Activated T-helper 2 cell treated with anti-CD3 and anti-CD28 coated beads, Interferon-gamma antibody, Interleukin-2, Interleukin-4, amounts not matched to agents 10 μg/mL and 5 μg/mL and 100 μg/mL, durations not matched to agents 14 hours and 24 hours and 36 hours (primary cell): ENCODE results near the gene SUMO4. TPM values are rescaled to one million over a fixed set of nuclear protein-coding genes. Genes with fewer than 3 reads are reported as not detected.

Source experiments
- DNase-seq: peaks from one replicate; pipeline ENCODE4 v3.0.0; 2021; ENCODE audit warnings: low spot score
- H3K27ac Mint-ChIP-seq: one replicate; pipeline ENCODE4 v1.8.0; 2021; ENCODE audit warnings: mixed read lengths
- H3K27me3 Mint-ChIP-seq: one replicate; pipeline ENCODE4 v1.8.0; 2021; ENCODE audit warnings: low read depth, mixed read lengths
- H3K36me3 Mint-ChIP-seq: one replicate; pipeline ENCODE4 v1.8.0; 2021; ENCODE audit warnings: low read depth, mixed read lengths
- H3K4me1 Mint-ChIP-seq: one replicate; pipeline ENCODE4 v1.8.0; 2021; ENCODE audit warnings: low read depth, mixed read lengths
- H3K4me3 Mint-ChIP-seq: one replicate; pipeline ENCODE4 v1.8.0; 2021; ENCODE audit warnings: low read depth, mild to moderate bottlenecking, moderate library complexity, mixed read lengths
- H3K9me3 Mint-ChIP-seq: one replicate; pipeline ENCODE4 v1.8.0; 2021; ENCODE audit warnings: mixed read lengths
- intact Hi-C: fragments of 100-400 bp; cut with micrococcal nuclease; formaldehyde crosslinking; loops from one replicate; pipeline ENCODE4 v1.15.1; 2023
- total RNA-seq: library from RNA; stranded (reverse); gene quantifications from 2 replicates; pipeline ENCODE4 v1.2.3, GENCODE V29; 2022

Gene SUMO4
- total RNA-seq, 1 donor from 2014 or later = 7.7 TPM

DNA sequence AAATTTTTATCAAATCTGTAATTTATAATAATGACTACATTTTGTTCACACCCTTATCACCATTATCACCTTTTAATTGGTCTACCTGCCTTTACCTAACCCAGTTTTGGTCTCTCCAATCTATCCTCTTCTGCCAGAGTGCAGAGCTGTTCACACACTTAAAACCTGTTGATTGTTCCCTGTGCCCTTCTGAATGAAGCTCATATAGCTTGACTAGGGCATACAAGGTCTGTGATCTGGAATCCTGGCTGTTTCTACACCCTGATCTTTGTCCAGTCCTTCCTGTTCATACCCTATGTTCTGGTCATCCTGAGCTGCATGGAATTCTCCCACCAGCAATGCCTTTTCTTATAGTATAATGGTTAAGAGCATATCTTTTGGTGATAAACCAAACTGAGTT, 28.9 kb upstream of the SUMO4 start:
- Mint-ChIP-seq H3K27me3 (no peaks in the 10 kb centered on the region), H3K4me3 (no peak overlapping the region), H3K4me1 (peaks cover 42% of the 10 kb centered on the region), H3K9me3 (no peaks in the 10 kb centered on the region), H3K27ac (peak overlapping the region; percentile 53), H3K36me3 (peaks cover 53% of the 10 kb centered on the region)
- intact Hi-C loops = no loop called here
- no peak for DNase-seq

DNA sequence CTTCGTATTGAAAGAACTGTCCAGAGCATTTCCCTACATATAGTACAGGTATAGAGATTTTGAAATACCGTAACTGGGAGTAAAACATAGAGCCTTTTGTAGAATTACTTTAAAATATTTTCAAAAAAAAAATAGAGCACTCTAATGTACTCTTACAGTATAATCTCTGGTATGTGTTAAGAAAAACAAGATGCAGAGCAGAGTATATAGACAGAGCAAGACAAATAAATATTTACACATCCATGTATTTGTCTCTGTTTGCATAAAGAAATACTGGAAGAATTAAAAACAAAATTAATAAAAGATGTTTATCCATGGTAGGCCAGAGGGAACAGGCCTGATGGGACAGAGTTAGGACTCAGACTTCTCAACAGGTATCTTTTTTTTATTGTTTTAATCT, 28.0 kb upstream of the SUMO4 start:
- H3K27me3 Mint-ChIP-seq = no peaks in the 10 kb centered on the region
- intact Hi-C loops = no loop called here
- no peak overlapping the region for H3K4me3 Mint-ChIP-seq
- peaks cover 48% of the 10 kb centered on the region for H3K4me1 Mint-ChIP-seq
- H3K36me3 Mint-ChIP-seq = peaks cover 61% of the 10 kb centered on the region
- no peak overlapping the region for H3K27ac Mint-ChIP-seq
- no peaks in the 10 kb centered on the region for H3K9me3 Mint-ChIP-seq
- no peak for DNase-seq

DNA sequence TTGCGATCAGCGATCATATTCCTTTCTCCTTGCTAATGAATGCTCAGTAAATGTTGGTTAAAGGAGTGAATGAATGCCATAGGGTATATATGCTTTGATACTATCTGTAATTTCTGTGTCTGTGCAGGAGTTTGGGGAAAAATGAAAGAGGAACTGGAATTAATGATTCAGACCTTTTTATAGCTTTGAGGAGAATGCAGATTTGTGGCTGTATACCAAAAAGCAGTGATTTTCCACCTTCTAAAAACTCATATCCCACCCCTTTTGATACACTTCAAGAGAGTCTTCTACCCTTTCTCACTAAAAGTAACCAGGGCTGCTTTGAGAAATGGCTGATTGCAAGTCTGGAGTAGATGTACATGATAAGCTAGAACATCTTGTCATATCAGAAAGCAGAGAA, 26.6 kb upstream of the SUMO4 start:
- no peak for DNase-seq
- H3K27me3 Mint-ChIP-seq = no peaks in the 10 kb centered on the region
- no peak overlapping the region for H3K4me3 Mint-ChIP-seq
- peak overlapping the region; percentile 66 for H3K27ac Mint-ChIP-seq
- intact Hi-C loops = no loop called here
- H3K36me3 Mint-ChIP-seq = peaks cover 72% of the 10 kb centered on the region
- no peaks in the 10 kb centered on the region for H3K9me3 Mint-ChIP-seq
- peaks cover 53% of the 10 kb centered on the region for H3K4me1 Mint-ChIP-seq

DNA sequence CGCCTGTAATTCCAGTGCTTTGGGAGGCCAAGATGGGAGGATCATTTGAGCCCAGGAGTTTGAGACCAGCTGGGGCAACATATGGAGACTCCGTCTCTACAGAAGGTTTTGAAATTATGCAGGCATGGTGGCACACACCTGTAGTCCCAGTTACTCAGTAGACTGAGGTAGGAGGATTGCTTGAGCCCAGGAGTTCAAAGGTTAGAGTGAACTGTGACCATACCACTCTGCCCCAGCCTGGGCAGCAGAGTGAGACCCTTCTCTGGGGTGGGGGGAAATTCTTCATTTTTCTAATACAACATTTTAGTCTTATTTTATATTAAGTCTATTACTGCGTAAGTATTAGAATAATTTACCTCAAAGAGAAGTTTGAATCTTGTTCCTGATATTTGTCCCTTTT, 20.1 kb upstream of the SUMO4 start:
- intact Hi-C loops = loop anchor here (2.0 kb wide), 1 partner anchor 13 kb away; no protein-coding TSS in a partner anchor
- DNase-seq = no peak
- H3K27ac Mint-ChIP-seq = peak overlapping the region; percentile 46
- no peak overlapping the region for H3K4me3 Mint-ChIP-seq
- peaks cover 6% of the 10 kb centered on the region for H3K9me3 Mint-ChIP-seq
- H3K36me3 Mint-ChIP-seq = peaks cover 88% of the 10 kb centered on the region
- no peaks in the 10 kb centered on the region for H3K27me3 Mint-ChIP-seq
- peaks cover 49% of the 10 kb centered on the region for H3K4me1 Mint-ChIP-seq

DNA sequence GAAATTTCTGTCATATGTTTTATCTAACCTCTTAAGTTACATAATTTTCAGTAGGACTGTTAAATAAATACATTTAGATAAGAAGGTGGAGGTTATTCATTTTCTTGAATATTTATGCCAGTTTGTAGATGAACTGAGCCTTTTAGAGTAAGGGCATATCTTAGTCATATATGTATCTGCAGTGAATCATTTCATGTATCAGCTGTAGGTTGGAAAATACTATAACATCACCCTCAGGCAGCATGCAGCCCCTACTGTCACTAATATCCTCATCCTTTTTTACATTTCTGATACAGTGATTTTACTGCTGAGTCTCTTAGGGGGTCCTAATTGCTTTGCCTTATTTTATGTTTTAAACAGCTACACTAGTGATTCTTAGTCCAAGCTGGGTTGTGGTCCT, 19.5 kb upstream of the SUMO4 start:
- Mint-ChIP-seq H3K36me3 (peaks cover 88% of the 10 kb centered on the region), H3K27ac (no peak overlapping the region), H3K4me3 (no peak overlapping the region), H3K27me3 (no peaks in the 10 kb centered on the region), H3K9me3 (peaks cover 6% of the 10 kb centered on the region), H3K4me1 (peaks cover 45% of the 10 kb centered on the region)
- DNase-seq = no peak
- intact Hi-C loops = loop anchor here (2.0 kb wide), 1 partner anchor 14 kb away; no protein-coding TSS in a partner anchor

DNA sequence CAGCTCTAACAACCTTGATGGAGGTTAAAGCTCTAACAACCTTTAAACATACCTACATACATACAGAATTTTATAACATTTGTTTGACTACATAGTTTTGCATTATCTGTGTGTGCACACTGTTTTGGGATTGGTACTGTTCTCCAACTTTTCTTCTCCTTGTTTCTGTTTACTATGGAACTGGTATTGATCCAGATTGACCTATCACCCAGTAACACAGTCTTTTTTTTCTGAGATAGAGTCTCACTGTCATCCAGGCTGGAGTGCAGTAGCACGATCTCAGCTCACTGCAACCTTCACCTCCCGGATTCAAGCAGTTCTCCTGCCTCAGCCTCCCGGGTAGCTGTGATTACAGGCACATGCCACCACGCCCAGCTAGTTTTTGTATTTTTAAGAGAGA, 16.7 kb upstream of the SUMO4 start:
- Mint-ChIP-seq H3K27me3 (no peaks in the 10 kb centered on the region), H3K36me3 (peaks cover 95% of the 10 kb centered on the region), H3K9me3 (peaks cover 32% of the 10 kb centered on the region), H3K27ac (no peak overlapping the region), H3K4me3 (no peak overlapping the region), H3K4me1 (peaks cover 46% of the 10 kb centered on the region)
- DNase-seq = no peak
- intact Hi-C loops = no loop called here

DNA sequence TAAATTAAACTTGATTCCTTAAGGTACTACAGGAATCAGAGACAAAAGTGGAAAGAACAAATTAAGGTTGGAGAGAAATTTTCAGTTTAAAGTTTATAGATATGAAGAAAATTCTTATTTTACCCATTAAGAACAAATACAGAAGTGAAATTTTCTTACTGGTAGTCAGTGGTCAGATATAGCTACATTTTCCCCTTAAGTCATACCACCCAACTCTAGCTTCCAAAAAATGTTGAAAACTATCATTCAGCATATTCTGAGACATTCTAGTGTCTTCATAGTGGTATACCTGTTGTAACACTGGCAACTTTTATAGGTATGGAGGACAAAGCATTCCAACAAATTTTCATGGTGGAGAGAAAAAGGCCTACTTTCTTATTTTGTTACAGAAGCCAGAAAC, 15.6 kb upstream of the SUMO4 start:
- Mint-ChIP-seq H3K9me3 (peaks cover 32% of the 10 kb centered on the region), H3K27me3 (no peaks in the 10 kb centered on the region), H3K4me1 (peaks cover 38% of the 10 kb centered on the region), H3K4me3 (no peak overlapping the region), H3K36me3 (peaks cover 93% of the 10 kb centered on the region), H3K27ac (no peak overlapping the region)
- intact Hi-C loops = no loop called here
- no peak for DNase-seq

DNA sequence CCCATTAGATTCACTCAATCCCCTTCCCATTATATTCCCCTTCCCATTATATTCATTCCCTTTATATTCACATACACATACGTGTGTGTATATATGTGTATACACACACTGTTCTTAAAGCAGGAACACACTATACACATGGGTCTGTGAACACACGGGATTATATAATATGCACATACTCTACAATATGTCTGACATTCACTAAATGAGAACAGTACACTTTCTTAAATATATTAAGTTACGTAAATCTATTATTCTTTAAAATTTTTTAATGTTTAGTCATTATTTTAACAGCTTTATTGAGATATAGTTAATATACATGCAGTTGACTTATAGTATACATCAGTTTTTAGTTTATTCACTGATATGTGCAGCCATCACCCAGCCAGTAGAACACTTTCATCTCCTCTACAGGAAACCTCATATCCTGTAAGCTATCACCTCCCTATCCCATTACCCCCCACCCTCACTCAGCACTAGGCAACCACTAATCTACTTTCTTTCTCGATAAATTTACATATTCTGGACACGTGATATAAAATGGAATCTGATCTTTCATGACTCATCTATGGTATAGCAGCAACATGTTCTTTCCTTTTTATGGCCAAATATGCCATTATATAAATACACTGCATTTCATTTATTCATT, 13.9 kb upstream of the SUMO4 start:
- intact Hi-C loops = loop anchor here (5.0 kb wide), 1 partner anchor 234 kb away; no protein-coding TSS in a partner anchor
- no peaks in the 10 kb centered on the region for H3K27me3 Mint-ChIP-seq
- peaks cover 36% of the 10 kb centered on the region for H3K9me3 Mint-ChIP-seq
- peaks cover 94% of the 10 kb centered on the region for H3K36me3 Mint-ChIP-seq
- no peak overlapping the region for H3K27ac Mint-ChIP-seq
- no peak for DNase-seq
- no peak overlapping the region for H3K4me3 Mint-ChIP-seq
- peaks cover 44% of the 10 kb centered on the region for H3K4me1 Mint-ChIP-seq

DNA sequence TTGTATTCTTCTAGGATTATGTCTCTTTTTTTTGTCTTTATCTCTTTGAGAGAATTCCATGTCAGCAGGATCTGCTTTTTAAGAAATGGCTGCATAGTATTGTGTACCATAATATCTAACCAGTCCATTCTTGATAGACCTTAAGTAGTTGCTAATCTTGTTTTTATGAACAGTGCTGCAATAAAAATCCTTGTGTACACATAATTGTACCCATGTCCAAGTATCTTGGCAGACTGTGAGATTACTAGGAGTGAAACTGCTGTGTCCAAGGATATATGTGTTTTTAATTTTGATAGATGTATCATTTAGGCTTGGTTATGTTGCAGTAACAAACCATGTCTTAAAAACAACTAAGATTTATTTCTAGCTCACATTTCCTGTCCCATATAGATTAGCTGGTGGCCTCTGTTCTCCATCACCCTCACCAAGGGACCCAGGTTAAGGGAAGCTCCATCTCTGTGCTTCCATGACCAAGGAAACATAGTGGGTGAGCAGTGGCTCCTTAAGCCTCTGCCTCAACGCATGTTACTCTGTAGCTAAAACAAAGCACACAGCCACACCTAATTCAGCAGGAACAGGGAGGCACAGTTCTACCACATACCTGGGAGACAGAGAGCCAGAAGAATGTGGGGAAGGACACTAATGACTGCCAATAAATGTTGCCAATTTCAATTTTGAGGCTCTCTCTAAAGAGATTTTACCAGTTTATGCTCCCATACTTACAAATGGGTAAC, 12.1 kb upstream of the SUMO4 start:
- Mint-ChIP-seq H3K27ac (peak overlapping the region; percentile 28), H3K9me3 (peaks cover 42% of the 10 kb centered on the region), H3K4me3 (no peak overlapping the region), H3K4me1 (peaks cover 50% of the 10 kb centered on the region), H3K27me3 (no peaks in the 10 kb centered on the region), H3K36me3 (peaks cover 95% of the 10 kb centered on the region)
- intact Hi-C loops = loop anchor here (5.0 kb wide), 1 partner anchor 236 kb away; no protein-coding TSS in a partner anchor
- no peak for DNase-seq

DNA sequence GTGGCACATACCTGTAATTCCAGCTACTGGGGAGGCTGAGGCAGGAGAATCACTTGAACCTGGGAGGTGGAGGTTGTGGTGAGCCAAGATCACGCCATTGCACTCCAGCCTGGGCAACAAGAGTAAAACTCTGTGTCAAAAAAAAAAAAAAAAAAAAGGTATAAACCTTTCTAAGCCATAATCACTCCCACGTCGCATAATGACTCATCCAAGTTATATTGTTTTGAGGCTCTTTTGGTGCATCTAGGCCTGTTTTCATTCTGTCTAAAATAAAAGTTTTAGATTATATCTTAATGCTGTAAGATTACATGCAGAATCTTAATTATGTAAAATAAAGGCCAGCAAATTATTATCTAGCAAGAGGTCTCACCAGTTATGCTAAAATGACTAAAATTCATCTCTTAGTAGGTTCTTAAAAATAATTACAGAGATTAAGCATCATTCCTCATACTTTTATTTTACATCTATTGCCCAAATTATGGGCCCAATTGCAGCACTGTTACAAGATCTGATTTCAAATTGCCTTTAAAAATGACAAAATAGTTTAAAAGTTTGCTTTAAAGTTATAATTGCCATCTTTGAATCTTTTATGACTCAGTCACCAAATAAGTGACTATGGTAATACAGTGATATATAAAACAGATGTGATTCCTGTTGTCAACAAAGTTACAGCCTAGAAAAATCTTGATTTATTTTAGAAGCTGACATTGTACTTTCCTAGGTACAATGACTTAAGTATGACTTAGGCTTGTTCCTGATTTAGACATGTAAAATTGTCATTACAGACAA, 10.4 kb upstream of the SUMO4 start:
- Mint-ChIP-seq H3K36me3 (peaks cover 95% of the 10 kb centered on the region), H3K4me3 (no peak overlapping the region), H3K27me3 (no peaks in the 10 kb centered on the region), H3K9me3 (peaks cover 36% of the 10 kb centered on the region), H3K27ac (peak overlapping the region; percentile 9), H3K4me1 (peaks cover 60% of the 10 kb centered on the region)
- intact Hi-C loops = loop anchor here (5.0 kb wide), 4 partner anchors 32 to 237 kb away; no protein-coding TSS in a partner anchor
- DNase-seq = no peak

DNA sequence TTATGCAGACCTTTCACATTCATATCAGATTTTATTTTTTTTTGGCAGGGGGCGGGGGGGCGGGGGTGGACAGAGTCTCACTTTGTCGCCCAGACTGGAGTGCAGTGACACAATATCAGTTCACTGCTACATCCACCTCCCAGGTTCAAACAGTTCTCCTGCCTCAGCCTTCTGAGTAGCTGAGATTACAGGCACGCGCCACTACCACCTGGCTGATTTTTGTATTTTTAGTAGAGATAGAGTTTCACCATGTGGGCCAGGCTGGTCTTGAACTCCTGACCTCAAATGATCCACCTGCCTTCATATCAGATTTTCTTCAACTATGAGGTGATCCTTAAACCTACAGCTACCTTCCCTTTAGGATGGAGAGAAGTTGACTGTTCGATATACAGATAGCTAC, 8.0 kb upstream of the SUMO4 start:
- no peak for DNase-seq
- intact Hi-C loops = loop anchor here (2.0 to 5.0 kb wide), 4 partner anchors 35 to 180 kb away; no protein-coding TSS in a partner anchor
- Mint-ChIP-seq H3K36me3 (peaks cover 95% of the 10 kb centered on the region), H3K4me3 (no peak overlapping the region), H3K9me3 (peaks cover 28% of the 10 kb centered on the region), H3K27ac (peak overlapping the region; percentile 76), H3K4me1 (peaks cover 72% of the 10 kb centered on the region), H3K27me3 (no peaks in the 10 kb centered on the region)

DNA sequence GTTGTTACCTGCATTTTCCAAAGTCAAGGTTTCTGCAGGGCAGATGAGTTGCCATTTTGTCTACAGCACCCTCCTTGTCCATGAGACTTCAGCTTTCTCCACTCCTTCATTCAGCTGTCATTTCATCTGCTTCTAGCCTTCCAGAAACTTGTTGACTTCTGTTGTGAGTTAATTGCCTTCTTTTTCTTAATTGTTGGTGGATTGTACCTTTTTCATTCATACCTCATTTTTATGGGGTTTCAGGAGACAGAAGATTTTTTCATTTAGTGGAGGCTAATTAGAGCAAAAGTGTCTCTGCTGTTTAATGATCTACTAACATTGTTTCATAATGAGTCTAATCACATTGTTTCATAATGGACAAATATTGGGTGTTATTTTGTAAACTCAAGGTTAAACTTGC, 7.5 kb upstream of the SUMO4 start:
- intact Hi-C loops = loop anchor here (2.0 to 5.0 kb wide), 4 partner anchors 35 to 180 kb away; no protein-coding TSS in a partner anchor
- Mint-ChIP-seq H3K36me3 (peaks cover 95% of the 10 kb centered on the region), H3K4me3 (peak overlapping the region; percentile 27), H3K4me1 (peaks cover 74% of the 10 kb centered on the region), H3K27me3 (no peaks in the 10 kb centered on the region), H3K9me3 (peaks cover 24% of the 10 kb centered on the region), H3K27ac (peak overlapping the region; percentile 76)
- no peak for DNase-seq
